Measurements from ENCODE around the gene FUNDC1. TPM values are rescaled to one million over a fixed set of nuclear protein-coding genes. Genes with fewer than 3 reads are reported as not detected.
A peak's percentile ranks its signal among the peaks of the same experiment; 100 is the strongest.

Gene FUNDC1, protein sequence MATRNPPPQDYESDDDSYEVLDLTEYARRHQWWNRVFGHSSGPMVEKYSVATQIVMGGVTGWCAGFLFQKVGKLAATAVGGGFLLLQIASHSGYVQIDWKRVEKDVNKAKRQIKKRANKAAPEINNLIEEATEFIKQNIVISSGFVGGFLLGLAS
- 7.6 and 13.1 TPM in 2 replicates for total RNA-seq

DNA sequence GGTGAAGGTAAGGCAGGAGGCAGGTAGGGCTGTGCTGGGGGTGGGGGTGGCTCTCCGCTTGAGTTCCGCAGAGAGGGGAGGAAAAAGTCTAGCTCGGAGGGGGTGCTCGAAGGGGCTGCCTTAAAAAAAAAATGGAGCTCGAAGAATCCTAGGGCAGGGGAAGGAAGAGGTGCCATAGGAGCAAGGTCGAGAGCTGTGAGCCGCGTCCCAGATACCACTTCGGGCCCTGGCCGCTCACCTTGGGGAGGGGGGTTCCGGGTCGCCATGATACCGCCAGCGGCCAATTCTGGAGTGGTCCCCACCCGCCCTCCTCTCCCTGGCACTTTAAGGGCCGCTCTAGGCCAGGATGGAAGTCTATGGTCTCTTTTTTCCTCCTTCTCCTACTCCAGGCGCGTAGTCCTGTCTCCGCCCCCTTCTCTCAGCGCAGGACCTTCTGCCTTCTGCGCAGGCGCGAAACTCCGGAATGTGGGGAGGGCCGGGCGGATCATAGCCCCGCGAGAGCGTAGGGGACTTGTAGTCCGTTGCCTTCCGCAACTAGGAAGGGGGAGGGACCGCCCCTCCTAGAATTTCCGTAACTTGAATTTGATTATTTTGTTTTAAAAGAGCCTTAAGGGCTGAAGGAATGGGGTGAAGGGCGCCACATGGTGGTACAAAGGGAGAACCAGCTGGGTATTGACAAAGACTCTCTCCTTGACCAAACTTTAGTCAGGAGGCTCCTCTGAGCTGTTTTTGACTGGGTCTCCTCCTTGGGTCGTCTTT lies at the start of gene FUNDC1:
Gene FUNDC1 (minus strand): TSS at position 293 of the 759 bp plus-strand sequence. CDS start 27 bp downstream, at position 266.
- no peak for FAIRE-seq

DNA sequence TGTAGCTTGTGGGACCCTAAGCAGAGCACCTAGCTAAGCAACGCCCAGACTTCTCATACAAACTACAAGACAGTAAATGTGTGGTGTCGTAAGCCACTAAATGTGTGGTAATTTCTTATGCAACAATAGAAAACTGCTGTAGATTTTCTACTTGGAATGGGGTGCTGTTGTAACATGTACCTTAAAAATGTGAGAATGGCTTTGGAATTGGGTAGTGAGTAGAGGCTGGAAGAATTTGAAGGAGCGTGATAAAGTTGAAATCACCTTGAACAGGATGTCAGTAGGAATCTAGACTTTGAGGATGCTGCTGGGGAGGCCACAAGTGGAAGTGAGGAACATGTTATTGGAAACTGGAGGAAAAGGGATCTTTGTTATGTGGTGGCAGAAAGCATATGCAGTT lies 43.2 kb upstream of the FUNDC1 start:
- FAIRE-seq (no peak), DNase-seq (ENCODE audit: low read depth) (peak; percentile 75)
- H3K27me3 ChIP-seq (ENCODE audit: control insufficient read depth, insufficient read depth, low read length), result no peaks in the 10 kb centered on the region
- TF ChIP-seq, protein P1, sequence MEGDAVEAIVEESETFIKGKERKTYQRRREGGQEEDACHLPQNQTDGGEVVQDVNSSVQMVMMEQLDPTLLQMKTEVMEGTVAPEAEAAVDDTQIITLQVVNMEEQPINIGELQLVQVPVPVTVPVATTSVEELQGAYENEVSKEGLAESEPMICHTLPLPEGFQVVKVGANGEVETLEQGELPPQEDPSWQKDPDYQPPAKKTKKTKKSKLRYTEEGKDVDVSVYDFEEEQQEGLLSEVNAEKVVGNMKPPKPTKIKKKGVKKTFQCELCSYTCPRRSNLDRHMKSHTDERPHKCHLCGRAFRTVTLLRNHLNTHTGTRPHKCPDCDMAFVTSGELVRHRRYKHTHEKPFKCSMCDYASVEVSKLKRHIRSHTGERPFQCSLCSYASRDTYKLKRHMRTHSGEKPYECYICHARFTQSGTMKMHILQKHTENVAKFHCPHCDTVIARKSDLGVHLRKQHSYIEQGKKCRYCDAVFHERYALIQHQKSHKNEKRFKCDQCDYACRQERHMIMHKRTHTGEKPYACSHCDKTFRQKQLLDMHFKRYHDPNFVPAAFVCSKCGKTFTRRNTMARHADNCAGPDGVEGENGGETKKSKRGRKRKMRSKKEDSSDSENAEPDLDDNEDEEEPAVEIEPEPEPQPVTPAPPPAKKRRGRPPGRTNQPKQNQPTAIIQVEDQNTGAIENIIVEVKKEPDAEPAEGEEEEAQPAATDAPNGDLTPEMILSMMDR (IDR thresholded peaks at IDR 0.05; ENCODE audit: insufficient read depth, low read length, severe bottlenecking), result no peak
- no peak overlapping the region for H3K4me3 ChIP-seq (ENCODE audit: low read depth, low read length)
- no peaks in the 10 kb centered on the region for H3K36me3 ChIP-seq (ENCODE audit: control insufficient read depth, insufficient read depth, low read length)

More for the DNA sequence above, at the start of gene FUNDC1:
- Histone ChIP-seq H3K27me3 (ENCODE audit: control insufficient read depth, insufficient read depth, low read length) (no peaks in the 10 kb centered on the region), H3K36me3 (ENCODE audit: control insufficient read depth, insufficient read depth, low read length) (no peaks in the 10 kb centered on the region), H3K4me3 (ENCODE audit: low read depth, low read length) (peak within 1 kb of the TSS; percentile 67)
- TF ChIP-seq, protein P1 (IDR thresholded peaks at IDR 0.05; ENCODE audit: insufficient read depth, low read length, severe bottlenecking), result peak; percentile 28
- DNase-seq (ENCODE audit: low read depth), result peak; percentile 83

DNA sequence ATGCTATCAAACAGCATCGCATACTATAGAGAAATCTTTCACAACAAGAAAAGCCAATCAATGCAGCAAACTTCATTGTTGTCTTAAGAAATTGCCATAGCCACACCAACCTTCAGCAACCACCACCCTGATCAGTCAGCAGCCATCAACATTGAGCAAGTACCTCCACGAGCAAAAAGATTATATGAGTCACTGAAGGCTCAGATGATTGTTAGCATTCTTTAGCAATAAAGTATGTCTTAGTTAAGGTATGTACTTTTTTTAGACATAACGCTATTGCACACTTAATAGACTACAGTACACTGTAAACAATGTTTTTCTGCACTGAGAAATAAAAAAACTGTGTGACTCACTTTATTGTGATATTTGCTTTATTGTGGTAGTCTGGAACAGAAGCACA lies 37.8 kb upstream of the FUNDC1 start:
- DNase-seq (ENCODE audit: low read depth) (peak; percentile 87), FAIRE-seq (peak; percentile 60)
- Histone ChIP-seq H3K36me3 (ENCODE audit: control insufficient read depth, insufficient read depth, low read length) (no peaks in the 10 kb centered on the region), H3K4me3 (ENCODE audit: low read depth, low read length) (no peak overlapping the region), H3K27me3 (ENCODE audit: control insufficient read depth, insufficient read depth, low read length) (no peaks in the 10 kb centered on the region)
- TF ChIP-seq, protein P1 (IDR thresholded peaks at IDR 0.05; ENCODE audit: insufficient read depth, low read length, severe bottlenecking), result no peak

DNA sequence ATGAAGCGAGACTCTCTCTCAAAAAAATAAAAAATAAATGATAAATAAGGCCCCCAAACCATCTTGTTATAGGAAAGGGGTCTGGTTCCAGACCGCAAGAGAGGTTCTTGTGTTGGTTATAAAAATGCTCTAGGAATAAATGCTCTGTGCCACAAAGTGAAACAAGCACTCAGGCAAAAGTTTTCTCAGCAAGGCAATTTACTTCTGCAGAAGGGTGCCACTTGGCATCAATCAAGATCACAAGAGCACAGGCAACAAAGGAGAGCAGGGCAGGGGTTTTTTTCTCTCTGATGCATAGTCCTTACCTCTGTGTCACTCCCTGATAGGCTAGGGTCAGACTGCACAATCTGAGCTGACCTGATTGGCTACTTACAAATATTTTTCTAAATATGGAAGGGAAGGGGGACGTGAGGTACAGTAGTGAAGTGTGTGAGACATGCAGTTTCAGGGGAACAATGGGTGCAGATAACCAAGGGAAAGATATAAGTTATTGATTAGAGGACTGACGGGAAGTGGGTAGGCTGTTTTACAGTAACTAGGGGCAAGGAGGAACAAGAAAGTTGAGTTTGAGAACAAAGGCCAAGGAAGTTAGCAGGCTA lies 29.8 kb upstream of the FUNDC1 start:
- DNase-seq (ENCODE audit: low read depth) (no peak), FAIRE-seq (no peak)
- no peaks in the 10 kb centered on the region for H3K36me3 ChIP-seq (ENCODE audit: control insufficient read depth, insufficient read depth, low read length)
- no peak overlapping the region for H3K4me3 ChIP-seq (ENCODE audit: low read depth, low read length)
- TF ChIP-seq, protein P1 (IDR thresholded peaks at IDR 0.05; ENCODE audit: insufficient read depth, low read length, severe bottlenecking), result no peak
- no peaks in the 10 kb centered on the region for H3K27me3 ChIP-seq (ENCODE audit: control insufficient read depth, insufficient read depth, low read length)

DNA sequence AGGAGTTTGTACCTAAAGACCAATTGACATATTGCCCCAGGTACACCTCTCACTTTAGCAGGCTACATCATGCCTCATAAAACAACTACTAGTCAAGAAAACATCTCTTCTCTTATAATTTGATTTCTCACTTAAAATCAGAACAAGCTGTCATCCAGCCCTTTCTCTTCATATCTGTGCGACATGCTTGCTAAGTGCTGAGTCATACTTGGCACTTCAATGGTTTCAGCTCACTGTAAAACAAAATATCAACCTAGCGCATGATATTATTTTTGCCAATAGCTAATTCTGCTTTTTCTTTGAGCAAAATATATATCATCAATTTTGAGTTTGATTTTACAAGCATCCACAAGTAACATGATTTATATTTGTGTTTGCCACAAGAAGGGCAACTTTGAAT lies 27.9 kb upstream of the FUNDC1 start:
- DNase-seq (ENCODE audit: low read depth), result peak; percentile 30
- Histone ChIP-seq H3K4me3 (ENCODE audit: low read depth, low read length) (no peak overlapping the region), H3K27me3 (ENCODE audit: control insufficient read depth, insufficient read depth, low read length) (no peaks in the 10 kb centered on the region), H3K36me3 (ENCODE audit: control insufficient read depth, insufficient read depth, low read length) (no peaks in the 10 kb centered on the region)
- no peak for FAIRE-seq
- TF ChIP-seq, protein P1 (IDR thresholded peaks at IDR 0.05; ENCODE audit: insufficient read depth, low read length, severe bottlenecking), result no peak

All from bronchial epithelial cell (primary cell).